Naive thymus-derived CD8-positive, alpha-beta T cell (primary cell): Measurements from ENCODE around the gene RPTOR. TPM values are rescaled to one million over a fixed set of nuclear protein-coding genes. Genes with fewer than 3 reads are reported as not detected.

Experiments
- ATAC-seq, 2 donors: fragments of 150-1000 bp; cut with Tn5 transposase in 1 of 2; sonication (Bioruptor Pico), chemical (Tn5 transposase) in 1 of 2; 1 replicate in 1 of 2; 2 replicates in 1 of 2; pipeline ENCODE4 v1.10.0; 2021; ENCODE audit warnings: mild to moderate bottlenecking in 2 of 2, moderate library complexity in 2 of 2
- POLR2A ChIA-PET: fragments of 350-600 bp; sonication (Branson Sonifier 250); formaldehyde crosslinking; loops from one replicate; lab custom pipeline; 2021; ENCODE audit warnings: antibody characterized with exemption; lab: Charles Lee
- DNase-seq, 10 donors: peaks; one replicate each; pipeline versions ENCODE4 v3.0.0 to v3.0.0-alpha.2; 2020 to 2022
- H3K27ac Mint-ChIP-seq, 10 donors: one replicate each; pipeline ENCODE4 v1.8.0; 2020 to 2022; ENCODE audit warnings: mild to moderate bottlenecking in 10 of 10, mixed read lengths in 10 of 10, moderate library complexity in 4 of 10, inconsistent platforms in 1 of 10
- H3K27me3 Mint-ChIP-seq, 5 donors: one replicate each; pipeline ENCODE4 v1.8.0; 2021 to 2022; ENCODE audit warnings: mixed read lengths in 5 of 5
- H3K36me3 Mint-ChIP-seq, 3 donors: one replicate each; pipeline ENCODE4 v1.8.0; 2020 to 2022; ENCODE audit warnings: mixed read lengths in 3 of 3, mild to moderate bottlenecking in 2 of 3, inconsistent platforms in 1 of 3
- H3K4me1 Mint-ChIP-seq, 4 donors: one replicate each; pipeline ENCODE4 v1.8.0; 2021 to 2022; ENCODE audit warnings: mixed read lengths in 4 of 4
- H3K4me3 Mint-ChIP-seq, 10 donors: one replicate each; pipeline ENCODE4 v1.8.0; 2020 to 2022; ENCODE audit warnings: mild to moderate bottlenecking in 10 of 10, mixed read lengths in 10 of 10, moderate library complexity in 6 of 10, inconsistent platforms in 1 of 10
- H3K9me3 Mint-ChIP-seq, 9 donors: one replicate each; pipeline ENCODE4 v1.8.0; 2020 to 2022; ENCODE audit warnings: mixed read lengths in 9 of 9, mild to moderate bottlenecking in 3 of 9, inconsistent platforms in 1 of 9, moderate library complexity in 1 of 9
- polyA plus RNA-seq, 3 donors: library from polyadenylated mRNA; unstranded; fragments of 300-500 nt; fragmentation: Illumina TruSeq; gene quantifications; one replicate each; pipeline ENCODE4 v1.2.3, GENCODE V29; 2021
- total RNA-seq, 8 experiments: library from RNA in 2 of 8; stranded (reverse) in 2 of 8; gene quantifications; one replicate each; pipeline ENCODE4 v1.2.3 and lab custom pipeline; 2021 to 2026

Gene RPTOR
- total and polyA plus RNA-seq, 5 experiments from 2014 or later = 5.3 to 53.9 (median 10.2) TPM

GRCh38 chr17:80727409-80727755, 182.7 kb downstream of the RPTOR start:
- Mint-ChIP-seq H3K9me3 (no peaks in the 10 kb centered on the region), H3K27ac (peak overlapping the region in 2 of 10 donors; percentile 21 to 46), H3K36me3 (peaks cover 0 to 8% (median 0%) of the 10 kb centered on the region in 3 donors), H3K4me3 (no peak overlapping the region), H3K4me1 (peaks cover 20 to 52% (median 41%) of the 10 kb centered on the region in 4 donors), H3K27me3 (no peaks in the 10 kb centered on the region)
- DNase-seq (no peak), ATAC-seq (no peak)
- POLR2A ChIA-PET = no interaction called here

- ATAC-seq = no peak
- peaks cover 18 to 49% (median 40%) of the 10 kb centered on the region in 4 donors for H3K4me1 Mint-ChIP-seq
- peak overlapping the region in 7 of 10 donors; percentile 28 to 71 (median 46) for H3K27ac Mint-ChIP-seq
Measured at GRCh38 chr17:80729016-80729415, 184.4 kb downstream of the RPTOR start.

GRCh38 chr17:80729761-80730160, 185.1 kb downstream of the RPTOR start:
- Mint-ChIP-seq H3K4me1 (peaks cover 21 to 50% (median 41%) of the 10 kb centered on the region in 4 donors), H3K4me3 (peak overlapping the region in 7 of 10 donors; percentile 10 to 45 (median 36)), H3K36me3 (peaks cover 0 to 12% (median 0%) of the 10 kb centered on the region in 3 donors), H3K27ac (peak overlapping the region in 8 of 10 donors; percentile 1 to 80 (median 68)), H3K9me3 (no peaks in the 10 kb centered on the region), H3K27me3 (no peaks in the 10 kb centered on the region)
- no peak for ATAC-seq
- POLR2A ChIA-PET = interaction anchor here (1.6 to 1.9 kb wide), 2 partner anchors 26 to 51 kb away, joined by 4 to 7 read pairs; no protein-coding TSS in a partner anchor
- no peak for DNase-seq

More at GRCh38 chr17:80729016-80729415, 184.4 kb downstream of the RPTOR start:
- H3K27me3 Mint-ChIP-seq = no peaks in the 10 kb centered on the region
- POLR2A ChIA-PET = interaction anchor here (1.6 kb wide), 1 partner anchor 52 kb away, joined by 4 read pairs; no protein-coding TSS in a partner anchor
- H3K4me3 Mint-ChIP-seq = peak overlapping the region in 1 of 10 donors; percentile 37
- no peaks in the 10 kb centered on the region for H3K9me3 Mint-ChIP-seq
- H3K36me3 Mint-ChIP-seq = peaks cover 0 to 9% (median 0%) of the 10 kb centered on the region in 3 donors
- DNase-seq = no peak

GRCh38 chr17:80730739-80731138, 186.1 kb downstream of the RPTOR start:
- peak overlapping the region; percentile 62 to 87 (median 79) for H3K4me3 Mint-ChIP-seq
- H3K9me3 Mint-ChIP-seq = no peaks in the 10 kb centered on the region
- H3K4me1 Mint-ChIP-seq = peaks cover 20 to 50% (median 40%) of the 10 kb centered on the region in 4 donors
- H3K27ac Mint-ChIP-seq = peak overlapping the region; percentile 91 to 98 (median 95)
- POLR2A ChIA-PET = interaction anchor here (0.8 to 1.9 kb wide), 9 partner anchors 9 to 186 kb away, joined by 3 to 7 read pairs (median 3); no protein-coding TSS in a partner anchor
- H3K27me3 Mint-ChIP-seq = no peaks in the 10 kb centered on the region
- ATAC-seq (peak; percentile 34 to 42), DNase-seq (no peak)
- H3K36me3 Mint-ChIP-seq = peaks cover 0 to 12% (median 1%) of the 10 kb centered on the region in 3 donors

- Mint-ChIP-seq H3K27ac (peak overlapping the region; percentile 91 to 98 (median 95)), H3K36me3 (peaks cover 0 to 11% (median 1%) of the 10 kb centered on the region in 3 donors), H3K4me3 (peak overlapping the region; percentile 62 to 87 (median 79)), H3K4me1 (peaks cover 20 to 50% (median 40%) of the 10 kb centered on the region in 4 donors), H3K27me3 (no peaks in the 10 kb centered on the region), H3K9me3 (no peaks in the 10 kb centered on the region)
- POLR2A ChIA-PET = interaction anchor here (0.8 to 1.9 kb wide), 8 partner anchors 27 to 186 kb away, joined by 3 to 7 read pairs (median 3); no protein-coding TSS in a partner anchor
- ATAC-seq (peak; percentile 82 to 86), DNase-seq (peak in 5 of 10 donors; percentile 8 to 63 (median 58))
Measured at GRCh38 chr17:80731323-80731722, 186.7 kb downstream of the RPTOR start.

- Mint-ChIP-seq H3K36me3 (peaks cover 0 to 7% (median 1%) of the 10 kb centered on the region in 3 donors), H3K4me3 (peak overlapping the region in 1 of 10 donors; percentile 44), H3K27ac (peak overlapping the region in 6 of 10 donors; percentile 15 to 95 (median 68)), H3K4me1 (peaks cover 19 to 58% (median 46%) of the 10 kb centered on the region in 4 donors), H3K9me3 (no peaks in the 10 kb centered on the region), H3K27me3 (no peaks in the 10 kb centered on the region)
- DNase-seq = no peak
- no peak for ATAC-seq
- POLR2A ChIA-PET = interaction anchor here (0.8 kb wide), 1 partner anchor 101 kb away, joined by 3 read pairs; no protein-coding TSS in a partner anchor
Measured at GRCh38 chr17:80732268-80732667, 187.6 kb downstream of the RPTOR start.

GRCh38 chr17:80737106-80738019, 192.7 kb downstream of the RPTOR start:
- Mint-ChIP-seq H3K27me3 (no peaks in the 10 kb centered on the region), H3K4me3 (peak overlapping the region in 6 of 10 donors; percentile 10 to 63 (median 48)), H3K4me1 (peaks cover 39 to 75% (median 69%) of the 10 kb centered on the region in 4 donors), H3K27ac (peak overlapping the region; percentile 48 to 97 (median 92)), H3K36me3 (peaks cover 0 to 4% (median 1%) of the 10 kb centered on the region in 3 donors), H3K9me3 (no peaks in the 10 kb centered on the region)
- POLR2A ChIA-PET = interaction anchor here (1.0 to 1.7 kb wide), 3 partner anchors 14 to 37 kb away, joined by 4 to 13 read pairs (median 4); no protein-coding TSS in a partner anchor
- DNase-seq (no peak), ATAC-seq (peak in 1 of 2 donors; percentile 16)

GRCh38 chr17:80738020-80738808, 193.6 kb downstream of the RPTOR start:
- peaks cover 45 to 80% (median 75%) of the 10 kb centered on the region in 4 donors for H3K4me1 Mint-ChIP-seq
- no peak for DNase-seq

GRCh38 chr17:80738987-80739730, 194.5 kb downstream of the RPTOR start:
- Mint-ChIP-seq H3K36me3 (peaks cover 0 to 2% (median 1%) of the 10 kb centered on the region in 3 donors), H3K4me3 (peak overlapping the region; percentile 25 to 79 (median 71)), H3K9me3 (no peaks in the 10 kb centered on the region), H3K27ac (peak overlapping the region; percentile 90 to 98 (median 94)), H3K4me1 (peaks cover 41 to 77% (median 72%) of the 10 kb centered on the region in 4 donors), H3K27me3 (no peaks in the 10 kb centered on the region)
- ATAC-seq (peak; percentile 52 to 83), DNase-seq (peak in 4 of 10 donors; percentile 60 to 77 (median 70))
- POLR2A ChIA-PET = interaction anchor here (0.9 to 2.0 kb wide), 5 partner anchors 9 to 66 kb away, joined by 3 to 13 read pairs (median 3); no protein-coding TSS in a partner anchor

More at GRCh38 chr17:80738020-80738808, 193.6 kb downstream of the RPTOR start:
- Mint-ChIP-seq H3K36me3 (peaks cover 0 to 4% (median 1%) of the 10 kb centered on the region in 3 donors), H3K27me3 (no peaks in the 10 kb centered on the region), H3K9me3 (no peaks in the 10 kb centered on the region), H3K4me3 (peak overlapping the region; percentile 30 to 79 (median 60)), H3K27ac (peak overlapping the region; percentile 87 to 97 (median 94))
- peak in 1 of 2 donors; percentile 42 for ATAC-seq
- POLR2A ChIA-PET = interaction anchor here (1.0 to 2.0 kb wide), 5 partner anchors 13 to 67 kb away, joined by 3 to 13 read pairs (median 4); no protein-coding TSS in a partner anchor

GRCh38 chr17:80740141-80740540, 195.5 kb downstream of the RPTOR start:
- DNase-seq (no peak), ATAC-seq (no peak)
- POLR2A ChIA-PET = interaction anchor here (0.9 to 2.0 kb wide), 2 partner anchors 10 to 23 kb away, joined by 3 to 7 read pairs; no protein-coding TSS in a partner anchor
- H3K9me3 Mint-ChIP-seq = no peaks in the 10 kb centered on the region
- H3K27me3 Mint-ChIP-seq = no peaks in the 10 kb centered on the region
- peaks cover 37 to 74% (median 70%) of the 10 kb centered on the region in 4 donors for H3K4me1 Mint-ChIP-seq
- H3K4me3 Mint-ChIP-seq = peak overlapping the region in 3 of 10 donors; percentile 24 to 79 (median 55)
- H3K36me3 Mint-ChIP-seq = peaks cover 0 to under 1% (median 0%) of the 10 kb centered on the region in 3 donors
- peak overlapping the region; percentile 35 to 98 (median 94) for H3K27ac Mint-ChIP-seq
